Heart left ventricle (tissue), 16 donors: ENCODE measurements around the gene HNF1B. TPM values are rescaled to one million over a fixed set of nuclear protein-coding genes. Genes with fewer than 3 reads are reported as not detected.

Source experiments
- ATAC-seq, 4 donors: fragments of 200-7000 bp; cut with Tn5 transposase; one replicate each; pipeline ENCODE4 v1.9.1; 2020 to 2022; ENCODE audit warnings: moderate library complexity in 4 of 4, mild to moderate bottlenecking in 3 of 4, moderate number of reproducible peaks in 1 of 4
- DNase-seq, 5 donors: peaks; one replicate each; pipeline ENCODE4 v3.0.0-alpha.2; 2020
- H3K27ac ChIP-seq, 12 donors: fragments of 200-600 bp; sonication (generic) in 4 of 12; one replicate each; pipeline versions ENCODE4 v1.5.0 to v1.8.0; 2016 to 2022; ENCODE audit warnings: mild to moderate bottlenecking in 2 of 12
- H3K27me3 ChIP-seq, 9 donors: fragments of 200-600 bp; sonication (generic) in 2 of 9; one replicate each; pipeline versions ENCODE4 v1.5.1 to v1.8.0; 2016 to 2022; ENCODE audit warnings: mild to moderate bottlenecking in 3 of 9
- H3K36me3 ChIP-seq, 9 donors: fragments of 200-600 bp; sonication (generic) in 2 of 9; one replicate each; pipeline versions ENCODE4 v1.5.0 to v1.8.0; 2018 to 2022; ENCODE audit warnings: mild to moderate bottlenecking in 2 of 9
- H3K4me1 ChIP-seq, 12 donors: fragments of 200-600 bp; sonication (generic) in 4 of 12; one replicate each; pipeline versions ENCODE4 v1.5.0 to v1.8.0; 2016 to 2022; ENCODE audit warnings: mild to moderate bottlenecking in 3 of 12
- H3K4me3 ChIP-seq, 12 donors: fragments of 200-600 bp; sonication (generic) in 4 of 12; one replicate each; pipeline versions ENCODE4 v1.5.0 to v1.8.0; 2017 to 2022; ENCODE audit warnings: mild to moderate bottlenecking in 9 of 12, moderate library complexity in 4 of 12
- H3K9me3 ChIP-seq, 12 donors: fragments of 200-600 bp; sonication (generic) in 4 of 12; one replicate each; pipeline versions ENCODE4 v1.5.0 to v1.8.0; 2016 to 2022; ENCODE audit warnings: mild to moderate bottlenecking in 1 of 12
- CTCF ChIP-seq, 12 donors: fragments of 200-600 bp; sonication (generic) in 4 of 12; IDR thresholded peaks; one replicate each; pipeline versions ENCODE4 v1.5.0 to v1.8.0; 2018 to 2022; ENCODE audit warnings: antibody characterized with exemption in 12 of 12, mild to moderate bottlenecking in 5 of 12
- POLR2A ChIP-seq, 2 donors: fragments of 450-650 bp; IDR thresholded peaks; one replicate each; pipeline ENCODE4 v1.6.1; 2017; ENCODE audit warnings: antibody characterized with exemption in 2 of 2, mild to moderate bottlenecking in 2 of 2, moderate library complexity in 2 of 2
- WGBS, 4 donors: extraction: QIAGEN DNeasy Blood & Tissue Kit in 2 of 4; methylation state at CpG; one replicate each; pipeline versions ENCODE4 v1.1.5 to v1.1.7; 2013 to 2018; 5-methylcytosine and 5-hydroxymethylcytosine counted together
- intact Hi-C, 10 donors: fragments of 100-400 bp; cut with DNase I; formaldehyde crosslinking; loops; one replicate each; pipeline versions ENCODE4 v1.11.1 to v1.14.2; 2022
- polyA plus RNA-seq, 2 donors: library from polyadenylated mRNA; stranded (reverse); fragments of 200-250 nt; gene quantifications; one replicate each; pipeline ENCODE4 v1.2.3, GENCODE V29; 2013
- total RNA-seq, 9 donors: library from RNA; depleted of rRNA in 2 of 9; stranded (reverse); fragments of >200 nt in 2 of 9; fragmentation: NEBNext Ultra II Directional in 3 of 9; extraction: Animal tissue kit (Norgen Biotek cat#: 25700) in 3 of 9; gene quantifications; one replicate each; pipeline versions ENCODE4 v1.1.0 to v1.2.4, GENCODE V29; 2016 to 2023
- donor health status: ischemic (EF 13 %, LVEDD 7.1; RV severe dilation, severe dysfunction).
- donor health status: healthy with polysubstance abuse.
- donor health status: DM: no; HTN: yes; CAD: no.
- donor health status: DM: no; HTN: no; CAD: no.
- donor health status: ischemic (EF 25% LVEDD 6.9; RV normal size, moderate dysfunction).
- donor health status: ischemic (EF 25% LVEDD 5.7; RV mildly dilated, moderate dysfunction).
- donor health status: healthy.
- donor health status: DM: yes; HTN: yes; CAD: no.
- donor health status: ischemic (EF 35%, LVEDD 5.7; RV mildly dilated, moderate dysfunction).
- donor health status: nonischemic (EF 11% LVEDD 7.7; RV severe dilation, severe dysfunction).
- donor health status: DM: yes; HTN: yes; CAD: no.
- donor health status: PGD.
- donor health status: ischemic (EF 29% LVEDD 5.4; RV normal size, mild dysfunction).
- donor health status: nonischemic (EF 23%, LVEDD 6.1; RV moderate dilation, normal function).

The HNF1B gene
- total and polyA plus RNA-seq, 11 donors, result not detected

- no peak for DNase-seq
- 52 to 57% (median 54%) methylated on average over 7 of the region's 7 CpGs for WGBS, 4 donors
- Histone ChIP-seq H3K36me3 (no peaks in the 10 kb centered on the region), H3K4me3 (no peak overlapping the region), H3K27ac (no peak overlapping the region), H3K27me3 (peaks cover 0 to 59% (median 8%) of the 10 kb centered on the region in 9 donors), H3K9me3 (no peaks in the 10 kb centered on the region), H3K4me1 (peaks cover 0 to 11% (median 0%) of the 10 kb centered on the region in 12 donors)
- no peak for ATAC-seq
- no peak for TF ChIP-seq POLR2A (IDR thresholded peaks at IDR 0.05)
- TF ChIP-seq CTCF (IDR thresholded peaks at IDR 0.05), result no peak
- intact Hi-C loops, result no loop called here
Measured at GRCh38 chr17:37761059-37761458, 16.2 kb upstream of the HNF1B start.

- WGBS, 4 donors, result 62 to 74% (median 66%) methylated on average over 5 of the region's 5 CpGs
- no peak overlapping the region for H3K4me3 ChIP-seq
- peaks cover 0 to 7% (median 0%) of the 10 kb centered on the region in 12 donors for H3K4me1 ChIP-seq
- H3K9me3 ChIP-seq, result no peaks in the 10 kb centered on the region
- peaks cover 0 to 54% (median 8%) of the 10 kb centered on the region in 9 donors for H3K27me3 ChIP-seq
- ATAC-seq (no peak), DNase-seq (no peak)
- H3K36me3 ChIP-seq, result no peaks in the 10 kb centered on the region
- H3K27ac ChIP-seq, result no peak overlapping the region
- no peak for TF ChIP-seq CTCF (IDR thresholded peaks at IDR 0.05)
- no peak for TF ChIP-seq POLR2A (IDR thresholded peaks at IDR 0.05)
- intact Hi-C loops, result loop anchor here in 1 of 10 donors (10.0 kb wide), 1 partner anchor 56 kb away; no protein-coding TSS in a partner anchor
Measured at GRCh38 chr17:37759014-37759637, 14.3 kb upstream of the HNF1B start.

GRCh38 chr17:37756051-37756450 is 11.2 kb upstream of the HNF1B start:
- TF ChIP-seq POLR2A (IDR thresholded peaks at IDR 0.05) (no peak), CTCF (IDR thresholded peaks at IDR 0.05) (no peak)

GRCh38 chr17:37755455-37755854 is 10.6 kb upstream of the HNF1B start:
- no peak overlapping the region for H3K27ac ChIP-seq
- intact Hi-C loops, result loop anchor here in 1 of 10 donors (10.0 kb wide), 1 partner anchor 59 kb away; no protein-coding TSS in a partner anchor
- H3K27me3 ChIP-seq, result peaks cover 0 to 42% (median 8%) of the 10 kb centered on the region in 9 donors
- WGBS, 4 donors, result 79 to 96% (median 90%) methylated on average over 4 of the region's 4 CpGs
- no peak overlapping the region for H3K4me3 ChIP-seq
- DNase-seq, result no peak
- no peaks in the 10 kb centered on the region for H3K4me1 ChIP-seq
- H3K9me3 ChIP-seq, result no peaks in the 10 kb centered on the region
- TF ChIP-seq CTCF (IDR thresholded peaks at IDR 0.05) (no peak), POLR2A (IDR thresholded peaks at IDR 0.05) (no peak)
- H3K36me3 ChIP-seq, result no peaks in the 10 kb centered on the region
- ATAC-seq, result no peak

More at GRCh38 chr17:37756051-37756450, 11.2 kb upstream of the HNF1B start:
- no peak overlapping the region for H3K27ac ChIP-seq
- 73 to 86% (median 79%) methylated on average over 3 of the region's 3 CpGs for WGBS, 4 donors
- intact Hi-C loops, result loop anchor here in 1 of 10 donors (10.0 kb wide), 1 partner anchor 59 kb away; no protein-coding TSS in a partner anchor
- DNase-seq (no peak), ATAC-seq (no peak)
- H3K9me3 ChIP-seq, result no peaks in the 10 kb centered on the region
- no peak overlapping the region for H3K4me3 ChIP-seq
- H3K4me1 ChIP-seq, result peaks cover 0 to 5% (median 0%) of the 10 kb centered on the region in 12 donors
- no peaks in the 10 kb centered on the region for H3K36me3 ChIP-seq
- peaks cover 0 to 36% (median 8%) of the 10 kb centered on the region in 9 donors for H3K27me3 ChIP-seq
